NCI-H748 (cell line): ENCODE data around the gene MTM1.
A peak's percentile ranks its signal among the peaks of the same experiment; 100 is the strongest.

Experiments
- DNase-seq: peaks from one replicate; lab custom pipeline; 2025; ENCODE audit not compliant: unreplicated experiment; lab: John Stamatoyannopoulos, UW

The MTM1 gene

GRCh38 chrX:150651906-150652305 is 83.5 kb downstream of the MTM1 start:
- no peak for DNase-seq

- DNase-seq: no peak
Observed at GRCh38 chrX:150655788-150656187, 87.4 kb downstream of the MTM1 start.

- peak; percentile 76 for DNase-seq
Observed at GRCh38 chrX:150663073-150663472, 94.7 kb downstream of the MTM1 start.

GRCh38 chrX:150664290-150664689 is 95.9 kb downstream of the MTM1 start:
- DNase-seq: peak; percentile 75

- no peak for DNase-seq
Observed at GRCh38 chrX:150676221-150676620, 107.8 kb downstream of the MTM1 start.

GRCh38 chrX:150680974-150681373 is 112.6 kb downstream of the MTM1 start:
- DNase-seq: peak; percentile 53

GRCh38 chrX:150683112-150683511 is 114.7 kb downstream of the MTM1 start:
- DNase-seq: no peak

GRCh38 chrX:150683536-150684146 is 115.2 kb downstream of the MTM1 start:
- peak; percentile 62 for DNase-seq

GRCh38 chrX:150688911-150689451 is 120.6 kb downstream of the MTM1 start:
- no peak for DNase-seq

GRCh38 chrX:150690126-150690525 is 121.7 kb downstream of the MTM1 start:
- no peak for DNase-seq

GRCh38 chrX:150692296-150692695 is 123.9 kb downstream of the MTM1 start:
- peak; percentile 22 for DNase-seq

- peak; percentile 60 for DNase-seq
Observed at GRCh38 chrX:150692831-150693724, 124.7 kb downstream of the MTM1 start, which contains the start of gene MTMR1. Gene MTMR1 (plus strand): TSS chrX:150693396. CDS start chrX:150693531, 135 bp downstream.

GRCh38 chrX:150693725-150694574 is 125.5 kb downstream of the MTM1 start:
- DNase-seq: peak; percentile 86

- no peak for DNase-seq
Observed at GRCh38 chrX:150694738-150695410, 126.5 kb downstream of the MTM1 start.

- no peak for DNase-seq
Observed at GRCh38 chrX:150696331-150696730, 127.9 kb downstream of the MTM1 start.

GRCh38 chrX:150696866-150697265 is 128.4 kb downstream of the MTM1 start:
- no peak for DNase-seq

- no peak for DNase-seq
Observed at GRCh38 chrX:150697641-150698040, 129.2 kb downstream of the MTM1 start.

GRCh38 chrX:150698981-150699380 is 130.6 kb downstream of the MTM1 start:
- no peak for DNase-seq

GRCh38 chrX:150700107-150700506 is 131.7 kb downstream of the MTM1 start:
- no peak for DNase-seq

- DNase-seq: no peak
Observed at GRCh38 chrX:150701377-150701776, 133.0 kb downstream of the MTM1 start.
